GM13977 (cell line): ENCODE results near the gene GATAD2A.

Source experiments
- DNase-seq: peaks from one replicate; pipeline ENCODE4 v3.0.0; 2012; ENCODE audit warnings: low spot score
- CTCF ChIP-seq: IDR thresholded peaks from 2 replicates; pipeline ENCODE4 v1.5.1; 2012; ENCODE audit warnings: mild to moderate bottlenecking, control low read depth; ENCODE audit not compliant: insufficient read depth; ENCODE audit errors: extremely low read depth, missing control alignments
- in situ Hi-C: fragments of 300-500 bp; cut with MboI; formaldehyde crosslinking; loops from one replicate; pipeline ENCODE4 v1.12.0; 2022; ENCODE audit warnings: low sequenced_read_pairs, low pct_unique_long_range_greater_than_20kb, mixed read lengths, inconsistent platforms; ENCODE audit not compliant: unreplicated experiment

GATAD2A gene

GRCh38 chr19:19553670-19554069, 148.2 kb downstream of the GATAD2A start:
- TF ChIP-seq CTCF, result no peak
- in situ Hi-C loops, result no loop called here
- no peak for DNase-seq

GRCh38 chr19:19554074-19555023, 148.9 kb downstream of the GATAD2A start:
- peak; percentile 81 for TF ChIP-seq CTCF
- peak; percentile 82 for DNase-seq
- in situ Hi-C loops, result no loop called here

GRCh38 chr19:19558055-19558454, 152.6 kb downstream of the GATAD2A start:
- in situ Hi-C loops, result no loop called here
- no peak for DNase-seq
- no peak for TF ChIP-seq CTCF
